ENCODE measurements around the gene SLC44A3. TPM values are rescaled to one million over a fixed set of nuclear protein-coding genes. Genes with fewer than 3 reads are reported as not detected.

The SLC44A3 gene
- total RNA-seq, 1 donor from 2014 or later = 0.77 TPM

DNA sequence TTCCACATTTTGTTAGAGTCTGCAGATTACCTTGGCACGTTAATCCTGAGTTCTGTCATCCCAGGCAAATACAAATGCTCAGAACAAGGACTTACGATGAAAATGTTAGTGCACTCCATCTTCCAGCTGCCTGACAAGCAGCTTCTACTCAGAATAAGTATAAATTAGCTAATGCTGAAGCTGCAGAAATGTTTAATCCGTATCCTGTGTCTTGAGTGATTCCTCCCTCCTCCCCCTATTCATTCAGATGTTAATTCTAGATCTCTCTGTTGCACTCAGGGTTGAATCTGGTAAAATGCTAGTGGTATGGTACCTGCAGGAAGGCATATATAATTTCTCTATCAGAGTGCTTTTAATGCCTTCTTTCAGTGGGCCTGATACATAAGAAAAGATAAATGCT is 66.9 kb downstream of the SLC44A3 start:
- Mint-ChIP-seq H3K9me3 (no peaks in the 10 kb centered on the region), H3K27me3 (ENCODE audit: low read depth) (no peaks in the 10 kb centered on the region), H3K36me3 (ENCODE audit: low read depth) (peaks cover 16% of the 10 kb centered on the region), H3K4me3 (no peak overlapping the region), H3K4me1 (peaks cover 49% of the 10 kb centered on the region), H3K27ac (ENCODE audit: unreplicated experiment) (no peak overlapping the region)
- TF ChIP-seq CTCF (conservative IDR thresholded peaks at IDR 0.05) = no peak
- no peak for DNase-seq (ENCODE audit: low read depth, low spot score)

DNA sequence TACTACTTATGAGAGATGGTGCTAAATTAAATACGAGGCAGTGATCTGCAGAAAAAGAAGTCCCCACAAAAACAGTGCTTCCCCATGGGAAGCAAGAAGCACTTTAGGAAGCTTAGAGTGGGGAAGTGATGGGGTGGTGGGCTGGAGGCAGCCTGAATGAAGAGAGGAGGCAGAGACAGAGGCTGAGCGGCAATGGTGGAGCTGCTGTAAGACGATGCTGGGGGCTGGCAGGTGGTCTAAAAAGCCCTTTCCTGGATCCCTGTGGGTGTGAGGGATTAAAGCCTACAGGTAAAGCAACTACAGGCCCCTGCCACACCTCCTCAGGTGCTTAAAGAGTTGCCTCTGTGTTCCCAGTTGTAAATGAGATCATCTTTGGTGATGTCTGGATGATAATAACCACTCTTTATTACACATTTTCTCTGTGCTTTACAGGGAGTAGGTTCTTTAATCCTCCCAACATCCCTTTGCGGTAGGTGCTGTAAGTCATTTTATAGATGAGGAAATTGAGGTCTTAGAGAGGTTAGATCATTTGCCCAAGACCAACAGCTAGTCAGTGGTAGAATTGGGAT is 67.5 kb downstream of the SLC44A3 start:
- Mint-ChIP-seq H3K4me1 (peaks cover 49% of the 10 kb centered on the region), H3K27me3 (ENCODE audit: low read depth) (no peaks in the 10 kb centered on the region), H3K27ac (ENCODE audit: unreplicated experiment) (no peak overlapping the region), H3K36me3 (ENCODE audit: low read depth) (peaks cover 19% of the 10 kb centered on the region), H3K9me3 (no peaks in the 10 kb centered on the region), H3K4me3 (no peak overlapping the region)
- no peak for TF ChIP-seq CTCF (conservative IDR thresholded peaks at IDR 0.05)
- DNase-seq (ENCODE audit: low read depth, low spot score) = no peak

DNA sequence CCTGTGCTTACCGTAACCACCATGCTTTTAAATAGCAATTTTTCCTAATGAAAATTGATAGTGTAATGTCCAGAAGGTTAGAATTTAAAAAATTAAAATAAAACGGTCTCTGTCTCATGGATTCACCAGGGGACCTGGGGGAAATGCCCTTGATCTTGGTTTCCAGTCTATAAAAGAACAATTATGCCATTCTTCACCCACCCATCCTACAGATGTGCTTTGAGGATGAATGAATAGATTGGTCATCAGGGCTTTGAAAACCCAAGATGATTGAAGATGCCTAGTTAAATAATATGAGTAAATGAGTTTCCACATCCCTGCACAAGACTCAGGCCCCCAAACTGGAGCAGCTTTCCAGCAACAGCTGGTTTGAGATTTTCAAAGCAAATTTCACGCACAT is 68.0 kb downstream of the SLC44A3 start:
- no peak for DNase-seq (ENCODE audit: low read depth, low spot score)
- H3K36me3 Mint-ChIP-seq (ENCODE audit: low read depth) = peaks cover 20% of the 10 kb centered on the region
- no peaks in the 10 kb centered on the region for H3K9me3 Mint-ChIP-seq
- no peaks in the 10 kb centered on the region for H3K27me3 Mint-ChIP-seq (ENCODE audit: low read depth)
- H3K4me1 Mint-ChIP-seq = peaks cover 49% of the 10 kb centered on the region
- no peak overlapping the region for H3K4me3 Mint-ChIP-seq
- TF ChIP-seq CTCF (conservative IDR thresholded peaks at IDR 0.05) = no peak
- no peak overlapping the region for H3K27ac Mint-ChIP-seq (ENCODE audit: unreplicated experiment)

GRCh38 chr1:94892604-94893254 is 72.6 kb downstream of the SLC44A3 start:
- Mint-ChIP-seq H3K9me3 (no peaks in the 10 kb centered on the region), H3K27ac (ENCODE audit: unreplicated experiment) (no peak overlapping the region), H3K27me3 (ENCODE audit: low read depth) (no peaks in the 10 kb centered on the region), H3K4me1 (peaks cover 18% of the 10 kb centered on the region), H3K36me3 (ENCODE audit: low read depth) (peaks cover 36% of the 10 kb centered on the region), H3K4me3 (no peak overlapping the region)
- no peak for DNase-seq (ENCODE audit: low read depth, low spot score)
- TF ChIP-seq CTCF (conservative IDR thresholded peaks at IDR 0.05) = no peak

DNA sequence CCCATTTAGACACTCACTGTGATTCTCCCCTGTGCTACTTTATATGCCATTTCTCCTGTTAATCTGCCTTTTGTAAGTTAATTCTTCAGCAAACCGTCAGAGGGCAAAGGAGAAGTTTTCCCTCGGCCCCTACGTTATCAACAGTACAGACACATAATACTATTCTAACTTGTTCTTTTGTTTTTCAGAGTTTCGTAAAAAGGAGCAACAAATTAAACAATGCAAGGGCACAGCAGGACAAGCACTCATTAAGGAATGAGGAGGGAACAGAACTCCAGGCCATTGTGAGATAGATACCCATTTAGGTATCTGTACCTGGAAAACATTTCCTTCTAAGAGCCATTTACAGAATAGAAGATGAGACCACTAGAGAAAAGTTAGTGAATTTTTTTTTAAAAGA is 74.5 kb downstream of the SLC44A3 start:
- Mint-ChIP-seq H3K27me3 (ENCODE audit: low read depth) (no peaks in the 10 kb centered on the region), H3K4me1 (peaks cover 4% of the 10 kb centered on the region), H3K9me3 (no peaks in the 10 kb centered on the region), H3K27ac (ENCODE audit: unreplicated experiment) (no peak overlapping the region), H3K4me3 (no peak overlapping the region), H3K36me3 (ENCODE audit: low read depth) (peaks cover 35% of the 10 kb centered on the region)
- TF ChIP-seq CTCF (conservative IDR thresholded peaks at IDR 0.05) = no peak
- DNase-seq (ENCODE audit: low read depth, low spot score) = no peak
